Stimulated activated CD8-positive, alpha-beta memory T cell treated with anti-CD3 and anti-CD28 coated beads, Interleukin-12 subunit alpha, Interleukin-12 subunit beta, amount 100 ng/mL, for 4 hours (primary cell): ENCODE results near the gene TP53INP2.
"Not testable (repeated sequence)": the region's sequence is repeated elsewhere in the genome, so short reads cannot be mapped to it uniquely, and the experiment has no call there.

Source experiments
- DNase-seq: peaks from one replicate; pipeline ENCODE4 v3.0.0-alpha.2; 2020; ENCODE audit warnings: low read depth

TP53INP2 gene

DNA sequence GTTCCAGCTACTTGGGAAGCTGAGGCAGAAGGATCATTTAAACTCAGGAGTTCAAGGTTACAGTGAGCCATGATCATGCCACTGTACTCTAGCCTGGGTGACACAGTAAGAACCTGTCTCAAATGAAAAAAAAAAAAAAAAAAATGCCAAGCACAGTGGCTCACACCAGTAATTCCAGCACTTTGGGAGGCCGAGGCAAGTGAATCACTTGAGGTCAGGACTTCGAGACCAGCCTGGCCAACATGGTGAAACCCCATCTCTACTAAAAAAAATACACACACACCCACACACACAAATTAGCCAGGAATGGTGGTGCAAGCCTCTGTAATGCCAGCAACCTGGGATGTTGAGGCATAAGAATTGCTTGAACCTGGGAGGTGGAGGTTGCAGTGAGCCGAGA, 18.4 kb downstream of the TP53INP2 start:
- DNase-seq, result not testable (repeated sequence)

DNA sequence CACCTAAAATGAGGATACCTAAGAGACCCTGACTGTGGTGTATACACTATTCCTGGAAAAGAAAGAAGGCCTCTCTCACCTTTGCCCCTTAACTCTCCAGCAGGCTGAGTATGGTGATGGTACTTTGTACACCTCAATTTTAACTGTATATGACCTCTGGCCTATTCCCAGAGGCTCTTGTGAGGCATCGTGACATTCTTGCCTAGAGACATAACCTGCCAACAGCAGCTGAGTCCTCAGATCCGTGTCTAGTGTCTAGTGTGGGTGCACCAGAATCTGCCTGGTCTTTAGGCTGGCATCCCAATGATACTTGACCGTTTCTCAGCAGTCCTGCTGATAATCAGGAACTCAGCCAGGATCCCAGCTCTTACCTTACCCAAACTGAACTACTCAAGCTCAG, 20.0 kb downstream of the TP53INP2 start:
- DNase-seq, result no peak

DNA sequence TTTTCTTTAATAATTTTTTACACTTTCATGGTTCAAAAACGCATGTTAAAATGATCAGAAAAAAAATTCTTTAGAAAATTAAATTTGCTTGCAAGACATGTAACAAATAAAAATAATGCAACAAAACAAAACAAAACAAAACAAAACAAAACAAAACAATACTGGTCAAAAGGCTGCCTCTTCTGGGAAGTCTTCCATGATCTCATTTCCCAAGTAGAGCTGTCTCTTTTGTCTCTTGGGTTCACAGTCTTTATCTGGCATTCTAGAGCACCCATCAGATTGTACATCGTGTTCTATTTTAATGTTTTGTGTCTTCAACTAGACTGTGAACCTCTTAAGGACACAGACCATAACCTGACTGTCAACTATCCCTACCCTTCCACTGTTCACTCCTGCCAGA, 25.3 kb downstream of the TP53INP2 start:
- no peak for DNase-seq

- DNase-seq, result no peak
Measured at GRCh38 chr20:34732523-34732922, 28.4 kb downstream of the TP53INP2 start.

- DNase-seq, result no peak
Measured at GRCh38 chr20:34736106-34736735, 32.1 kb downstream of the TP53INP2 start.

- DNase-seq, result no peak
Measured at GRCh38 chr20:34743039-34743438, 38.9 kb downstream of the TP53INP2 start.

- no peak for DNase-seq
Measured at GRCh38 chr20:34744340-34744739, 40.2 kb downstream of the TP53INP2 start.

DNA sequence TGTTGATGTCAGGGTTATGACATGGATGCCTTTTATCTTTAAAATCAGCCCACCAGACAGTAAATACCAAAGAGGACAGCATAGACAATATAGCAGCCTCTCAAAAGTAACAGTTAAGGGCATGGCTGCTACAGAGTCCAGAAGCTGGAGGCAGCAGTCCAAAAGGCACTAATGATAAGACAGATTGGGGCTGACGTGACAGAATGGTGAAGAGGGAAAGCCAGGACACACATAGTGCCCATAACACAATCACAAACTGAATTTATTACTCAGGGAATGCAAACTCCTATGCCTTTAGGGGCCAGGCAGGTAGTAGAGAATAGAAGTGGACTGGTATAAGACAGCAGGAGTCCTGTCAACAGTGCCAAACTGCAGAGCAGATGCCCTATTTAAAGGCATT, 40.7 kb downstream of the TP53INP2 start:
- no peak for DNase-seq

DNA sequence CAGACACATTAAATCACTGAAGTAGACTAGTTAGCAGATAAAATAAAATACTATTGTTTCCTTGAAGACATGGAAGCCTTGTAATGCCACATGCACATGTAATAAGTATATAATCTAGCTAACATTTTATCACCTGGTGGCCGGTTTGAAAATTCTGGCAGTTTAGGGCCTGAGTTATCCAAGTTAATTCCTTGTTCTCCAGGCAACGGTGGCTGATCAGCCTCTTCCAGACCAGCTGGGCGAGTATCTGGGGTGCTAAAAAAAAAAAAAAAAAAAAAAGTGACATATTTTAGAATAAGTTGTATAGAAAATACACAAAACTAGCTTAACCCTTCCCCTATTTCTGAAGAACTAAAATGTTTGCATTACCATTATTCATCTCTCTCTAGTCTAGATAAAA, 42.5 kb downstream of the TP53INP2 start:
- DNase-seq, result no peak

- DNase-seq, result no peak
Measured at GRCh38 chr20:34747479-34747878, 43.3 kb downstream of the TP53INP2 start.

- no peak for DNase-seq
Measured at GRCh38 chr20:34748709-34749108, 44.6 kb downstream of the TP53INP2 start.

DNA sequence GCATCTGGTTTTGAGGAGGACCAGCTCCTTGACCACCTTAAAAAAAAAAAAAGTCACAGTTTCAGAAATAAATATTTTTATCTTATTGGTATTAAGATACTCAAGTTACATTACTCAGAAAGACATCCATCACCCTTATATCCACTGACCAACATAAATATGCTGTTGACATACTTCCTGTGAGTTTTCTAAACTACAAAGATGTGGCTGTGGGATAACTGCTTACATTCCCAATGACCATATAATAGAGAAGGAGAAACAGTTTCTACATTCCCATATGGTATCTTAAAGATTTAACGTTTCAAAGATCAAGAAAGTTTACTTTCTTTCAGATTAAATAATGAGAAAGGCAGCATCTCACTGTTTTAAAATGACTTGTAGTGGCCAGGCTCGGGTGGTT, 46.3 kb downstream of the TP53INP2 start:
- DNase-seq, result no peak

DNA sequence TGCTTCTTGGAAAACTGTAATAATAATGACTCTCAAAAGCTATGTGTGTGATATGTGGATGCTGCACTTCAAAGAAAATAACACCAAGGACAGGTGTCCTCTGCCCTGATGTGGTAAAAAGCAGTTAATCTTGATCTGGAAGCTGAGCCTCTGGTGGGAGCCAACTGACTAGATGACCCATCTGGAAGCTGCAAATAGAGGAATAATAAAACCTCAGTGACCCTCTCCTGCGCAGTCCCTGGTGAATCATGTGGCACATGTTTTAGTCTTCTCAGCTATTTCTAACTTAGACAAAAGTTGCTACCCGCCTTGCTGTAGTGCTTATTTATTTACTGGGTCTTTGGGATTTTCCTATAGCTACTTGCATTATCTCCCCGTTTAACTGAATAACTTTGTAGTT, 47.3 kb downstream of the TP53INP2 start:
- no peak for DNase-seq

GRCh38 chr20:34753706-34754461, 49.7 kb downstream of the TP53INP2 start:
- no peak for DNase-seq

GRCh38 chr20:34754611-34755010, 50.5 kb downstream of the TP53INP2 start:
- no peak for DNase-seq

DNA sequence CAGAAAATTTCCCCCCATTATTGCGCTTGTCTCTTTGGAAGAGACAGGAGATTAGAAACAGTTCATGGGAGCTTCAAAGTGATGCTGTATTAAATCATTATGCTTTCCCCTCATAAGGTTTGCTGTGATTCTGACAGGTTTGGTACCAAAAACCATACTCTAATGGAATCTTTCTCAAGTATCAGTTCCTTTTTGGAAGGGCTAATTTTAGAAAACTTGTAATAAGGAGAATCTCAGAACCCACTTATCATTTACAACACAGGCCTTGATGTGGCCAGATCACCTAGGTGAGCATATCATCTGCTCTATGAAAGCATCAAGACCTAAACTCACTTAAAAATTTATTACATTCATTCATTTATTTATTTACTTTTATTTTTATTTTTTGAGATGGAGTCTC, 51.2 kb downstream of the TP53INP2 start:
- DNase-seq, result no peak

- no peak for DNase-seq
Measured at GRCh38 chr20:34762031-34762555, 57.9 kb downstream of the TP53INP2 start.
